Measurements from ENCODE around the gene TNIP2.

TNIP2 gene

GRCh38 chr4:2698504-2698903, 57.6 kb downstream of the TNIP2 start:
- H3K27ac ChIP-seq (ENCODE audit: low read depth, low read length) = peak overlapping the region; percentile 97; the same call in 1 of the 2 replicates
- H3K36me3 ChIP-seq (ENCODE audit: low read length) = peaks cover 4% of the 10 kb centered on the region; the same call in 1 of the 2 replicates
- H3K79me2 ChIP-seq (ENCODE audit: insufficient read depth, low read length) = no peaks in the 10 kb centered on the region; the same call in 1 of the 2 replicates
- H3K9me3 ChIP-seq (ENCODE audit: insufficient read depth, low read length) = no peaks in the 10 kb centered on the region
- TF ChIP-seq EZH2phosphoT487 (conservative IDR thresholded peaks at IDR 0.05; ENCODE audit: low read length) = no peak
- no peak for TF ChIP-seq CTCF (IDR thresholded peaks at IDR 0.05; ENCODE audit: insufficient read depth, low read length, poor library complexity, severe bottlenecking)
- H2AFZ ChIP-seq (ENCODE audit: low read depth, low read length, severe bottlenecking) = no peak overlapping the region
- H3K9me2 ChIP-seq (replicated peaks; ENCODE audit: insufficient read depth, low read length) = no peaks in the 10 kb centered on the region
- no peak overlapping the region for H3K4me2 ChIP-seq (ENCODE audit: low read depth, low read length, poor library complexity, severe bottlenecking)
- H3K4me3 ChIP-seq (ENCODE audit: insufficient read depth, low read length, poor library complexity, severe bottlenecking) = no peak overlapping the region
- no peaks in the 10 kb centered on the region for H4K20me1 ChIP-seq (ENCODE audit: low read depth, low read length)
- peaks cover 28% of the 10 kb centered on the region for H3F3A ChIP-seq (ENCODE audit: insufficient read depth)
- no peak overlapping the region for H3K9ac ChIP-seq (ENCODE audit: low read length)
- H3K27me3 ChIP-seq (ENCODE audit: low read length) = no peaks in the 10 kb centered on the region

GRCh38 chr4:2697995-2698414, 58.1 kb downstream of the TNIP2 start:
- Histone ChIP-seq H3K9me2 (replicated peaks; ENCODE audit: insufficient read depth, low read length) (no peaks in the 10 kb centered on the region), H3K36me3 (ENCODE audit: low read length) (peaks cover 3% of the 10 kb centered on the region; the same call in 1 of the 2 replicates), H3K27me3 (ENCODE audit: low read length) (no peaks in the 10 kb centered on the region), H3K27ac (ENCODE audit: low read depth, low read length) (peak overlapping the region; percentile 97), H4K20me1 (ENCODE audit: low read depth, low read length) (no peaks in the 10 kb centered on the region), H3K9me3 (ENCODE audit: insufficient read depth, low read length) (no peaks in the 10 kb centered on the region), H3K4me2 (ENCODE audit: low read depth, low read length, poor library complexity, severe bottlenecking) (no peak overlapping the region), H3K4me3 (ENCODE audit: insufficient read depth, low read length, poor library complexity, severe bottlenecking) (no peak overlapping the region), H2AFZ (ENCODE audit: low read depth, low read length, severe bottlenecking) (no peak overlapping the region), H3K9ac (ENCODE audit: low read length) (no peak overlapping the region), H3F3A (ENCODE audit: insufficient read depth) (peaks cover 28% of the 10 kb centered on the region), H3K79me2 (ENCODE audit: insufficient read depth, low read length) (no peaks in the 10 kb centered on the region; the same call in 1 of the 2 replicates)
- no peak for TF ChIP-seq EZH2phosphoT487 (conservative IDR thresholded peaks at IDR 0.05; ENCODE audit: low read length)
- no peak for TF ChIP-seq CTCF (IDR thresholded peaks at IDR 0.05; ENCODE audit: insufficient read depth, low read length, poor library complexity, severe bottlenecking)

GRCh38 chr4:2696423-2696822, 59.7 kb downstream of the TNIP2 start:
- peaks cover 33% of the 10 kb centered on the region for H3F3A ChIP-seq (ENCODE audit: insufficient read depth)
- no peaks in the 10 kb centered on the region; the same call in 1 of the 2 replicates for H3K79me2 ChIP-seq (ENCODE audit: insufficient read depth, low read length)
- H3K27ac ChIP-seq (ENCODE audit: low read depth, low read length) = peak overlapping the region; percentile 97
- no peaks in the 10 kb centered on the region for H4K20me1 ChIP-seq (ENCODE audit: low read depth, low read length)
- H3K9me2 ChIP-seq (replicated peaks; ENCODE audit: insufficient read depth, low read length) = no peaks in the 10 kb centered on the region
- no peak for TF ChIP-seq CTCF (IDR thresholded peaks at IDR 0.05; ENCODE audit: insufficient read depth, low read length, poor library complexity, severe bottlenecking)
- TF ChIP-seq EZH2phosphoT487 (conservative IDR thresholded peaks at IDR 0.05; ENCODE audit: low read length) = no peak
- peak overlapping the region; percentile 99 for H3K4me2 ChIP-seq (ENCODE audit: low read depth, low read length, poor library complexity, severe bottlenecking)
- no peaks in the 10 kb centered on the region for H3K9me3 ChIP-seq (ENCODE audit: insufficient read depth, low read length)
- H2AFZ ChIP-seq (ENCODE audit: low read depth, low read length, severe bottlenecking) = no peak overlapping the region
- H3K27me3 ChIP-seq (ENCODE audit: low read length) = no peaks in the 10 kb centered on the region
- no peaks in the 10 kb centered on the region for H3K36me3 ChIP-seq (ENCODE audit: low read length)
- peak overlapping the region; percentile 41 for H3K4me3 ChIP-seq (ENCODE audit: insufficient read depth, low read length, poor library complexity, severe bottlenecking)
- peak overlapping the region; percentile 57 for H3K9ac ChIP-seq (ENCODE audit: low read length)
